ENCODE data around the gene PRKRIP1.
"Not testable (repeated sequence)": the region's sequence is repeated elsewhere in the genome, so short reads cannot be mapped to it uniquely, and the experiment has no call there.

The PRKRIP1 gene

GRCh38 chr7:102395873-102396709 is at the start of gene PRKRIP1:
Gene PRKRIP1 (plus strand): TSS chr7:102396363. CDS start chr7:102396412, 49 bp downstream.
- Histone ChIP-seq H3K9ac (ENCODE audit: low read depth in 1 of 2, low read length in 2 of 2) (peak within 1 kb of the TSS; percentile 75 to 92), H3K27ac (ENCODE audit: low read depth in 2 of 2, low read length in 2 of 2) (peak within 1 kb of the TSS; percentile 83 to 86), H3K4me3 (ENCODE audit: low read length in 2 of 2) (peak within 1 kb of the TSS; percentile 84 to 94), H3K36me3 (ENCODE audit: control insufficient read depth in 2 of 2, insufficient read depth in 2 of 2, low read length in 2 of 2) (peaks cover 6 to 20% of the 10 kb centered on the region in 2 donors), H3K9me3 (ENCODE audit: control insufficient read depth in 2 of 2, low read length in 2 of 2) (no peaks in the 10 kb centered on the region), H3K4me1 (ENCODE audit: control insufficient read depth in 2 of 2, insufficient read depth in 2 of 2, low read length in 2 of 2) (peaks cover 10 to 11% of the 10 kb centered on the region in 2 donors), H3K27me3 (ENCODE audit: control insufficient read depth in 2 of 2, insufficient read depth in 2 of 2, low read length in 2 of 2) (no peaks in the 10 kb centered on the region)

GRCh38 chr7:102346983-102347382 is 49.2 kb upstream of the PRKRIP1 start:
- H3K27ac ChIP-seq (ENCODE audit: low read depth in 2 of 2, low read length in 2 of 2); H3K36me3 ChIP-seq (ENCODE audit: control insufficient read depth in 2 of 2, insufficient read depth in 2 of 2, low read length in 2 of 2); H3K9me3 ChIP-seq (ENCODE audit: control insufficient read depth in 2 of 2, low read length in 2 of 2); H3K4me3 ChIP-seq (ENCODE audit: low read length in 2 of 2); H3K4me1 ChIP-seq (ENCODE audit: control insufficient read depth in 2 of 2, insufficient read depth in 2 of 2, low read length in 2 of 2); H3K9ac ChIP-seq (ENCODE audit: low read depth in 1 of 2, low read length in 2 of 2); H3K27me3 ChIP-seq (ENCODE audit: control insufficient read depth in 2 of 2, insufficient read depth in 2 of 2, low read length in 2 of 2): not testable (repeated sequence)

- not testable (repeated sequence) for H3K9ac ChIP-seq (ENCODE audit: low read depth in 1 of 2, low read length in 2 of 2); H3K27me3 ChIP-seq (ENCODE audit: control insufficient read depth in 2 of 2, insufficient read depth in 2 of 2, low read length in 2 of 2); H3K27ac ChIP-seq (ENCODE audit: low read depth in 2 of 2, low read length in 2 of 2); H3K9me3 ChIP-seq (ENCODE audit: control insufficient read depth in 2 of 2, low read length in 2 of 2); H3K4me3 ChIP-seq (ENCODE audit: low read length in 2 of 2); H3K36me3 ChIP-seq (ENCODE audit: control insufficient read depth in 2 of 2, insufficient read depth in 2 of 2, low read length in 2 of 2); H3K4me1 ChIP-seq (ENCODE audit: control insufficient read depth in 2 of 2, insufficient read depth in 2 of 2, low read length in 2 of 2)
Observed at GRCh38 chr7:102356344-102356743, 39.8 kb upstream of the PRKRIP1 start, which contains the start of gene SPDYE6. Gene SPDYE6 (minus strand): TSS chr7:102356444. CDS start chr7:102356023, 421 bp downstream.

GRCh38 chr7:102363549-102364393 is 32.4 kb upstream of the PRKRIP1 start:
- peak overlapping the region; percentile 69 to 80 for H3K4me3 ChIP-seq (ENCODE audit: low read length in 2 of 2)
- H3K4me1 ChIP-seq (ENCODE audit: control insufficient read depth in 2 of 2, insufficient read depth in 2 of 2, low read length in 2 of 2); H3K36me3 ChIP-seq (ENCODE audit: control insufficient read depth in 2 of 2, insufficient read depth in 2 of 2, low read length in 2 of 2); H3K27me3 ChIP-seq (ENCODE audit: control insufficient read depth in 2 of 2, insufficient read depth in 2 of 2, low read length in 2 of 2); H3K9me3 ChIP-seq (ENCODE audit: control insufficient read depth in 2 of 2, low read length in 2 of 2): not testable (repeated sequence)
- peak overlapping the region; percentile 41 to 78 for H3K9ac ChIP-seq (ENCODE audit: low read depth in 1 of 2, low read length in 2 of 2)
- H3K27ac ChIP-seq (ENCODE audit: low read depth in 2 of 2, low read length in 2 of 2) = peak overlapping the region; percentile 81 to 83

GRCh38 chr7:102364394-102364886 is 31.7 kb upstream of the PRKRIP1 start:
- Histone ChIP-seq H3K27ac (ENCODE audit: low read depth in 2 of 2, low read length in 2 of 2) (peak overlapping the region; percentile 81 to 83), H3K4me3 (ENCODE audit: low read length in 2 of 2) (peak overlapping the region; percentile 69 to 80), H3K9ac (ENCODE audit: low read depth in 1 of 2, low read length in 2 of 2) (peak overlapping the region; percentile 41 to 78)
- H3K27me3 ChIP-seq (ENCODE audit: control insufficient read depth in 2 of 2, insufficient read depth in 2 of 2, low read length in 2 of 2); H3K36me3 ChIP-seq (ENCODE audit: control insufficient read depth in 2 of 2, insufficient read depth in 2 of 2, low read length in 2 of 2); H3K4me1 ChIP-seq (ENCODE audit: control insufficient read depth in 2 of 2, insufficient read depth in 2 of 2, low read length in 2 of 2); H3K9me3 ChIP-seq (ENCODE audit: control insufficient read depth in 2 of 2, low read length in 2 of 2): not testable (repeated sequence)

GRCh38 chr7:102365390-102365789 is 30.8 kb upstream of the PRKRIP1 start:
- not testable (repeated sequence) for H3K9me3 ChIP-seq (ENCODE audit: control insufficient read depth in 2 of 2, low read length in 2 of 2); H3K4me1 ChIP-seq (ENCODE audit: control insufficient read depth in 2 of 2, insufficient read depth in 2 of 2, low read length in 2 of 2); H3K27ac ChIP-seq (ENCODE audit: low read depth in 2 of 2, low read length in 2 of 2); H3K9ac ChIP-seq (ENCODE audit: low read depth in 1 of 2, low read length in 2 of 2); H3K27me3 ChIP-seq (ENCODE audit: control insufficient read depth in 2 of 2, insufficient read depth in 2 of 2, low read length in 2 of 2); H3K36me3 ChIP-seq (ENCODE audit: control insufficient read depth in 2 of 2, insufficient read depth in 2 of 2, low read length in 2 of 2); H3K4me3 ChIP-seq (ENCODE audit: low read length in 2 of 2)

- H3K9me3 ChIP-seq (ENCODE audit: control insufficient read depth in 2 of 2, low read length in 2 of 2); H3K4me3 ChIP-seq (ENCODE audit: low read length in 2 of 2); H3K4me1 ChIP-seq (ENCODE audit: control insufficient read depth in 2 of 2, insufficient read depth in 2 of 2, low read length in 2 of 2); H3K9ac ChIP-seq (ENCODE audit: low read depth in 1 of 2, low read length in 2 of 2); H3K27me3 ChIP-seq (ENCODE audit: control insufficient read depth in 2 of 2, insufficient read depth in 2 of 2, low read length in 2 of 2); H3K27ac ChIP-seq (ENCODE audit: low read depth in 2 of 2, low read length in 2 of 2); H3K36me3 ChIP-seq (ENCODE audit: control insufficient read depth in 2 of 2, insufficient read depth in 2 of 2, low read length in 2 of 2): not testable (repeated sequence)
Observed at GRCh38 chr7:102370038-102370437, 26.1 kb upstream of the PRKRIP1 start.

GRCh38 chr7:102372796-102373195 is 23.4 kb upstream of the PRKRIP1 start:
- not testable (repeated sequence) for H3K4me1 ChIP-seq (ENCODE audit: control insufficient read depth in 2 of 2, insufficient read depth in 2 of 2, low read length in 2 of 2); H3K4me3 ChIP-seq (ENCODE audit: low read length in 2 of 2); H3K27ac ChIP-seq (ENCODE audit: low read depth in 2 of 2, low read length in 2 of 2); H3K9me3 ChIP-seq (ENCODE audit: control insufficient read depth in 2 of 2, low read length in 2 of 2); H3K36me3 ChIP-seq (ENCODE audit: control insufficient read depth in 2 of 2, insufficient read depth in 2 of 2, low read length in 2 of 2); H3K27me3 ChIP-seq (ENCODE audit: control insufficient read depth in 2 of 2, insufficient read depth in 2 of 2, low read length in 2 of 2); H3K9ac ChIP-seq (ENCODE audit: low read depth in 1 of 2, low read length in 2 of 2)

GRCh38 chr7:102376964-102377466 is 19.1 kb upstream of the PRKRIP1 start:
- Histone ChIP-seq H3K27me3 (ENCODE audit: control insufficient read depth in 2 of 2, insufficient read depth in 2 of 2, low read length in 2 of 2) (no peaks in the 10 kb centered on the region), H3K4me1 (ENCODE audit: control insufficient read depth in 2 of 2, insufficient read depth in 2 of 2, low read length in 2 of 2) (no peaks in the 10 kb centered on the region), H3K9me3 (ENCODE audit: control insufficient read depth in 2 of 2, low read length in 2 of 2) (no peaks in the 10 kb centered on the region), H3K36me3 (ENCODE audit: control insufficient read depth in 2 of 2, insufficient read depth in 2 of 2, low read length in 2 of 2) (peaks cover 15 to 28% of the 10 kb centered on the region in 2 donors), H3K27ac (ENCODE audit: low read depth in 2 of 2, low read length in 2 of 2) (no peak overlapping the region), H3K4me3 (ENCODE audit: low read length in 2 of 2) (no peak overlapping the region), H3K9ac (ENCODE audit: low read depth in 1 of 2, low read length in 2 of 2) (no peak overlapping the region)

- H3K27ac ChIP-seq (ENCODE audit: low read depth in 2 of 2, low read length in 2 of 2); H3K4me1 ChIP-seq (ENCODE audit: control insufficient read depth in 2 of 2, insufficient read depth in 2 of 2, low read length in 2 of 2); H3K9ac ChIP-seq (ENCODE audit: low read depth in 1 of 2, low read length in 2 of 2); H3K4me3 ChIP-seq (ENCODE audit: low read length in 2 of 2); H3K27me3 ChIP-seq (ENCODE audit: control insufficient read depth in 2 of 2, insufficient read depth in 2 of 2, low read length in 2 of 2); H3K9me3 ChIP-seq (ENCODE audit: control insufficient read depth in 2 of 2, low read length in 2 of 2): not testable (repeated sequence)
- H3K36me3 ChIP-seq (ENCODE audit: control insufficient read depth in 2 of 2, insufficient read depth in 2 of 2, low read length in 2 of 2) = peaks cover 15 to 30% of the 10 kb centered on the region in 2 donors
Observed at GRCh38 chr7:102380837-102381236, 15.3 kb upstream of the PRKRIP1 start.
